ENCODE data around the gene SEMA3A. TPM values are rescaled to one million over a fixed set of nuclear protein-coding genes. Genes with fewer than 3 reads are reported as not detected.

The SEMA3A gene
- total RNA-seq, 2 experiments from 2014 or later, result not detected

GRCh38 chr7:84226759-84227158, 32.2 kb upstream of the SEMA3A start:
- Histone ChIP-seq H3K4me1 (ENCODE audit: insufficient read depth, low read length, poor library complexity, severe bottlenecking) (no peaks in the 10 kb centered on the region), H3K36me3 (ENCODE audit: insufficient read depth, low read length) (no peaks in the 10 kb centered on the region), H3K9me3 (ENCODE audit: low read length) (no peaks in the 10 kb centered on the region), H3K4me2 (ENCODE audit: low read length) (no peak overlapping the region), H2AFZ (ENCODE audit: low read length) (no peak overlapping the region), H3K9me2 (ENCODE audit: insufficient read depth, low read length) (no peaks in the 10 kb centered on the region), H3K79me2 (ENCODE audit: insufficient read depth, low read depth, low read length) (no peaks in the 10 kb centered on the region), H3K4me3 (ENCODE audit: low read depth, low read length, poor library complexity, severe bottlenecking) (no peak overlapping the region), H4K20me1 (ENCODE audit: insufficient read depth, low read length) (no peaks in the 10 kb centered on the region), H3K27ac (ENCODE audit: low read depth, low read length, poor library complexity, severe bottlenecking) (no peak overlapping the region)
- no peak for DNase-seq (ENCODE audit: low spot score)
- TF ChIP-seq CTCF (conservative IDR thresholded peaks at IDR 0.05; ENCODE audit: low read length) (no peak), EZH2phosphoT487 (IDR thresholded peaks at IDR 0.05; ENCODE audit: borderline replicate concordance, low read depth, low read length) (no peak)
- intact Hi-C loops (cut with micrococcal nuclease; ENCODE audit: unreplicated experiment), result no loop called here
- BruUV-seq (replicated peaks), result no TSS peak
- ChIA-PET CTCF (ENCODE audit: unreplicated experiment) (no interaction called here), POLR2A (no interaction called here)

- H3K27ac ChIP-seq (ENCODE audit: low read depth, low read length, poor library complexity, severe bottlenecking), result no peak overlapping the region
- no peaks in the 10 kb centered on the region for H3K79me2 ChIP-seq (ENCODE audit: insufficient read depth, low read depth, low read length)
- H4K20me1 ChIP-seq (ENCODE audit: insufficient read depth, low read length), result no peaks in the 10 kb centered on the region
- CTCF ChIA-PET (ENCODE audit: unreplicated experiment), result no interaction called here
- H2AFZ ChIP-seq (ENCODE audit: low read length), result no peak overlapping the region
- POLR2A ChIA-PET, result no interaction called here
- BruUV-seq (replicated peaks), result no TSS peak
- no peaks in the 10 kb centered on the region for H3K36me3 ChIP-seq (ENCODE audit: insufficient read depth, low read length)
- TF ChIP-seq EZH2phosphoT487 (IDR thresholded peaks at IDR 0.05; ENCODE audit: borderline replicate concordance, low read depth, low read length), result no peak
- TF ChIP-seq CTCF (conservative IDR thresholded peaks at IDR 0.05; ENCODE audit: low read length), result no peak
- H3K9me2 ChIP-seq (ENCODE audit: insufficient read depth, low read length), result no peaks in the 10 kb centered on the region
- no peak for DNase-seq (ENCODE audit: low spot score)
- H3K4me1 ChIP-seq (ENCODE audit: insufficient read depth, low read length, poor library complexity, severe bottlenecking), result no peaks in the 10 kb centered on the region
- H3K9me3 ChIP-seq (ENCODE audit: low read length), result no peaks in the 10 kb centered on the region
- H3K4me2 ChIP-seq (ENCODE audit: low read length), result no peak overlapping the region
- intact Hi-C loops (cut with micrococcal nuclease; ENCODE audit: unreplicated experiment), result no loop called here
- H3K4me3 ChIP-seq (ENCODE audit: low read depth, low read length, poor library complexity, severe bottlenecking), result no peak overlapping the region
Observed at GRCh38 chr7:84224505-84224904, 29.9 kb upstream of the SEMA3A start.

- H3K79me2 ChIP-seq (ENCODE audit: insufficient read depth, low read depth, low read length), result no peaks in the 10 kb centered on the region
- no peak for DNase-seq (ENCODE audit: low spot score)
- H3K36me3 ChIP-seq (ENCODE audit: insufficient read depth, low read length), result no peaks in the 10 kb centered on the region
- H3K9me2 ChIP-seq (ENCODE audit: insufficient read depth, low read length), result no peaks in the 10 kb centered on the region
- H3K9me3 ChIP-seq (ENCODE audit: low read length), result no peaks in the 10 kb centered on the region
- no TSS peak for BruUV-seq (replicated peaks)
- H2AFZ ChIP-seq (ENCODE audit: low read length), result no peak overlapping the region
- TF ChIP-seq EZH2phosphoT487 (IDR thresholded peaks at IDR 0.05; ENCODE audit: borderline replicate concordance, low read depth, low read length) (no peak), CTCF (conservative IDR thresholded peaks at IDR 0.05; ENCODE audit: low read length) (no peak)
- H4K20me1 ChIP-seq (ENCODE audit: insufficient read depth, low read length), result no peaks in the 10 kb centered on the region
- no peak overlapping the region for H3K4me3 ChIP-seq (ENCODE audit: low read depth, low read length, poor library complexity, severe bottlenecking)
- ChIA-PET CTCF (ENCODE audit: unreplicated experiment) (no interaction called here), POLR2A (interaction anchor here (1.0 kb wide), 1 partner anchor 16 kb away, joined by 3 read pairs; no protein-coding TSS in a partner anchor)
- no peak overlapping the region for H3K4me2 ChIP-seq (ENCODE audit: low read length)
- H3K4me1 ChIP-seq (ENCODE audit: insufficient read depth, low read length, poor library complexity, severe bottlenecking), result no peaks in the 10 kb centered on the region
- intact Hi-C loops (cut with micrococcal nuclease; ENCODE audit: unreplicated experiment), result no loop called here
- H3K27ac ChIP-seq (ENCODE audit: low read depth, low read length, poor library complexity, severe bottlenecking), result no peak overlapping the region
Observed at GRCh38 chr7:84219310-84219709, 24.7 kb upstream of the SEMA3A start.

All from OCI-LY7 (cell line).